ENCODE data around the gene PHLDA2.

DNA sequence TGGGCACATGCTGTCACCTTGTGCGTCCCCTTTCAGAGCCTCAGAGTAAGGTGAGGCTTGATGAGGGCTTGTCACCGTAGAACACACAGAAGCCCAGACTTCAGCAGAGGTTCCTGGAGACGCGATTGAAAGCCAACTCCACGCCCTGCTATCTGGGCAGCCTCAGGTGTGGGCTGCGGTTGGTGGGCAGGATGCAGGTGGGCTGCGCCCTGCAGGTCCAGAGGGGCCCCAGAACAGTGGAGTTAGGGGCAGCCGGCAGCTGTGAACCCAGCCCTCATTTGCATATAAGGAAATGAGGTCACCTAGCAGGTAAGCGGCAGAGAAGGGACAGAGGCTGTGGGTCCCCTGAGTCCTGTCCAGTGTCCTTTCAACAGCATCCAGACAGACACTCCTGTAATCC lies 15.4 kb downstream of the PHLDA2 start:
- TF ChIP-seq EZH2 (IDR thresholded peaks at IDR 0.05; ENCODE audit: low read length), result no peak
- TF ChIP-seq, protein P1, sequence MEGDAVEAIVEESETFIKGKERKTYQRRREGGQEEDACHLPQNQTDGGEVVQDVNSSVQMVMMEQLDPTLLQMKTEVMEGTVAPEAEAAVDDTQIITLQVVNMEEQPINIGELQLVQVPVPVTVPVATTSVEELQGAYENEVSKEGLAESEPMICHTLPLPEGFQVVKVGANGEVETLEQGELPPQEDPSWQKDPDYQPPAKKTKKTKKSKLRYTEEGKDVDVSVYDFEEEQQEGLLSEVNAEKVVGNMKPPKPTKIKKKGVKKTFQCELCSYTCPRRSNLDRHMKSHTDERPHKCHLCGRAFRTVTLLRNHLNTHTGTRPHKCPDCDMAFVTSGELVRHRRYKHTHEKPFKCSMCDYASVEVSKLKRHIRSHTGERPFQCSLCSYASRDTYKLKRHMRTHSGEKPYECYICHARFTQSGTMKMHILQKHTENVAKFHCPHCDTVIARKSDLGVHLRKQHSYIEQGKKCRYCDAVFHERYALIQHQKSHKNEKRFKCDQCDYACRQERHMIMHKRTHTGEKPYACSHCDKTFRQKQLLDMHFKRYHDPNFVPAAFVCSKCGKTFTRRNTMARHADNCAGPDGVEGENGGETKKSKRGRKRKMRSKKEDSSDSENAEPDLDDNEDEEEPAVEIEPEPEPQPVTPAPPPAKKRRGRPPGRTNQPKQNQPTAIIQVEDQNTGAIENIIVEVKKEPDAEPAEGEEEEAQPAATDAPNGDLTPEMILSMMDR (optimal IDR thresholded peaks at IDR 0.05 in 1 of 3, IDR thresholded peaks at IDR 0.05 in 1 of 3, conservative IDR thresholded peaks at IDR 0.05 in 1 of 3; ENCODE audit: extremely low read depth in 1 of 3, insufficient read depth in 2 of 3, low read length in 3 of 3), result no peak

All from keratinocyte (primary cell).